Measurements from ENCODE around the gene C1orf56.

Gene C1orf56

DNA sequence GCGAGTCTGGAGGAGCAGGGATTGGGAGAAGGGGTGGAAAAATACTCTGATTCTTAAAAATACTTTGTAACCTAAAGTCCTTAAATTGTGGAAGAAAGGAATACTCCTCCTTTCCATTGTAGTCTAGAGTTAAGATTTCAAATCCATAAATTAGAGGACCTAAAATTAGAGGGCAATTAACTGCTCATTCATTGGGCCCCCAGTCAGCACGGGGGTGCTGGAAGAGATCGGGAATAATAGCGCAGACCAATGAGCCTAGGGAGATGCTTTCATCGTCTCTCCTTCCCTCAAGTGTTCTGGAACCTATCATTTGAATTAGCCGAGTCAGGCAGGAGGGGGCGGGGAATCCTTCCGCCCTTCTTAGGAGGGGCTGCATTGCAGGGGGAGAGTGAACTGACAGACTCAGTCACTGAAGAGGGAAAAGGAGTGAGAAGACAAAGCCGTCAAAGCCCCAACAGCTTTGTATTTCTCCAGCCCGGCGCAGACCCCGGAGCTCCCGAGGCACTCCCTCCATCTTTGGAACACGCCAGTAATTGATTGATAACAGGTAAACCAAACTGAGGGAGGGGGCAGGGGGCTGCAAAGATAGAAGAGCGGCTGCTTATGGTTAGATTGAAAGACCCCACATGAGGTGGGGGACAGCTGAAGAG is 12.6 kb downstream of the C1orf56 start, which contains the start of gene MLLT11:
Gene MLLT11, plus strand, starts transcription at position 391 of the 650 bp plus-strand sequence. CDS start 6,828 bp downstream, outside the sequence.
- TF ChIP-seq, protein P1, sequence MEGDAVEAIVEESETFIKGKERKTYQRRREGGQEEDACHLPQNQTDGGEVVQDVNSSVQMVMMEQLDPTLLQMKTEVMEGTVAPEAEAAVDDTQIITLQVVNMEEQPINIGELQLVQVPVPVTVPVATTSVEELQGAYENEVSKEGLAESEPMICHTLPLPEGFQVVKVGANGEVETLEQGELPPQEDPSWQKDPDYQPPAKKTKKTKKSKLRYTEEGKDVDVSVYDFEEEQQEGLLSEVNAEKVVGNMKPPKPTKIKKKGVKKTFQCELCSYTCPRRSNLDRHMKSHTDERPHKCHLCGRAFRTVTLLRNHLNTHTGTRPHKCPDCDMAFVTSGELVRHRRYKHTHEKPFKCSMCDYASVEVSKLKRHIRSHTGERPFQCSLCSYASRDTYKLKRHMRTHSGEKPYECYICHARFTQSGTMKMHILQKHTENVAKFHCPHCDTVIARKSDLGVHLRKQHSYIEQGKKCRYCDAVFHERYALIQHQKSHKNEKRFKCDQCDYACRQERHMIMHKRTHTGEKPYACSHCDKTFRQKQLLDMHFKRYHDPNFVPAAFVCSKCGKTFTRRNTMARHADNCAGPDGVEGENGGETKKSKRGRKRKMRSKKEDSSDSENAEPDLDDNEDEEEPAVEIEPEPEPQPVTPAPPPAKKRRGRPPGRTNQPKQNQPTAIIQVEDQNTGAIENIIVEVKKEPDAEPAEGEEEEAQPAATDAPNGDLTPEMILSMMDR (IDR thresholded peaks at IDR 0.05; ENCODE audit: low read depth, low read length, missing control alignments) = no peak
- no peak for DNase-seq (ENCODE audit: extremely low read depth, low read depth)

DNA sequence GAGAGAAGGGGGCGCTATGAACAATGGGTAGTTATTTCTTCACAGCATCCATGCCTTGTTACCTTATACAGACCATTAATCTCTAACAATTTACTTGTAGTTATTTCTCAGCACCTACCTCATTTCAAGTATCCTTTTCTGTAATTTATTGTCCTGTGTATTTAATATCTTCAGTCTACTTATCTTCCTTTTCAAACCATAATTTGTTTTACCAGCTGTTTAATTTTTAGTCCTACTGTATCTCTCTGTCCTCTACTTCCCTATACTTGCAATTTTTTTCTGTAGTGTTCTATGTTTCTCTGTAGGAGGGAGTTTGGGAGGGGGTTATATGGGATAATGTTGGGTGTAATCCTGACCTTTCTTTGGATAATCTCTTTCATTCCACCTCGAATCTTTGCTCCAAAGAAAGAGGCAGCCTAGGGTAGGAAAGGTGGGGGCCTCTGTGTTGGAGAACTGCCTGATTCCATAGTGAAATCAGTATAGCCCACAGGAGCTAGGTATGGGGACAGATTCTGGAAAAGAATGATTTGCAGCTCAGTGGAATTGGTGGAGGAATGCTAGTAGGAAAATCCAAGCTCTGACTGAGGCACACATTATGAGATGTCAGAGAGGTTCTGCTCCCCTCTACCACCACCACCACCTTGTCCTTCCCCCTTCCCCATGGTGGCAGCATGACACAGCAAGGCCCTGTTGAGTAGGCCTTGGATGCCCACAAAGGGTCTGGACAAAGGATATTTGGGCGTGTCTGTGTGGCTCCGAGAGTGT is 13.3 kb downstream of the C1orf56 start:
- peak overlapping the region; percentile 97 for H3K4me3 ChIP-seq (replicated peaks; ENCODE audit: low read depth, low read length)
- TF ChIP-seq, protein P1 (IDR thresholded peaks at IDR 0.05; ENCODE audit: low read depth, low read length, missing control alignments) = no peak
- DNase-seq (ENCODE audit: extremely low read depth, low read depth) = no peak

More for the DNA sequence above, 12.6 kb downstream of the C1orf56 start, which contains the start of gene MLLT11:
- H3K4me3 ChIP-seq (replicated peaks; ENCODE audit: low read depth, low read length) = peak within 1 kb of the TSS; percentile 97

DNA sequence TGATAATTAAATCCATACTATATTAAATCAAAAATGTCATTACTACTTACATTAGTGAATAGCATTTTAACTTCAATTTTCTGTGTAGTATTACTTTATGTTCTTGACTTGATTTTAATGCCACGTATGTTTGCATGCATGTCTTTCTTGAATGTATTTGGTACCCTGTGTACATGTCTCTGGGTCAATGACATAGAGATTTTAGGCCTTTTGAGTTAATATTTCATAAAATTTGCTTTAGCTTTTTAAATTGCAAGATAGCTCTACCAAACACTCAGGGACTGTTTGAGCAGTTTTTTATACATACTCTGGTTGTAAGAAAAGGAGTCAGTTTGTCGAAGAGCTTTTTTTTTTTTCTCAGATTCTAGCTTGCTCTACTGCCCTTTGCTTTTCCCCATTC is 14.2 kb downstream of the C1orf56 start:
- TF ChIP-seq, protein P1 (IDR thresholded peaks at IDR 0.05; ENCODE audit: low read depth, low read length, missing control alignments) = no peak
- peak overlapping the region; percentile 97 for H3K4me3 ChIP-seq (replicated peaks; ENCODE audit: low read depth, low read length)
- no peak for DNase-seq (ENCODE audit: extremely low read depth, low read depth)

DNA sequence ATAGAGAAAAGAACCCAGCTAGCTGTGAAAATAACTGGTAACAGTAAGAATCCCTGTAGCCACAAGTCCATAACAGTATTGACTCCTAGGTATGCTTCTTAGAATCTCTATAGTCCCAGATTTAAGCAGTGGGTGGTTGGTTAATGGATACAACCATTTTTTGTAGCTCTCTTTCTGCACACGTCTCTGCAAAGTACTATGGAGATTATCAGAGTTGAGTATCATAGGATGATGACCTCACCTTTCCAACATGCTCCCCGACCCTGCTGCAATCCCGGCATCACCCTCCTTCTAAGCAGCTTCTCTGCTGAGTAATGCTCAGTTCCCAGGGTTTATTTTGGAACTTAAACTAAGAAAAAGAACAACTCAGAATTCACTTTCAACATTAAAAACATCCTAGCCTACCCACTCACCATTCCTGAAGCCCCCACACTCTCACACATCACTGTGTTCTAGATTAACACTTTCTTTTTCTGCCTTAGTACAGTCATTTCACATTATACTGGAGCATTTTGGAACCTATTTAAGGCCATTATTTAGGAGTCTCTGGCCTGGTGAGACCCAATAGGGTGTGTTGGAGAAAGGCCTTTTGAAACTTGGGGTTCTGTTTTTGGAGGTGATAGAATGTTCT is 15.3 kb downstream of the C1orf56 start:
- DNase-seq (ENCODE audit: extremely low read depth, low read depth) = no peak
- TF ChIP-seq, protein P1 (IDR thresholded peaks at IDR 0.05; ENCODE audit: low read depth, low read length, missing control alignments) = no peak
- H3K4me3 ChIP-seq (replicated peaks; ENCODE audit: low read depth, low read length) = no peak overlapping the region

DNA sequence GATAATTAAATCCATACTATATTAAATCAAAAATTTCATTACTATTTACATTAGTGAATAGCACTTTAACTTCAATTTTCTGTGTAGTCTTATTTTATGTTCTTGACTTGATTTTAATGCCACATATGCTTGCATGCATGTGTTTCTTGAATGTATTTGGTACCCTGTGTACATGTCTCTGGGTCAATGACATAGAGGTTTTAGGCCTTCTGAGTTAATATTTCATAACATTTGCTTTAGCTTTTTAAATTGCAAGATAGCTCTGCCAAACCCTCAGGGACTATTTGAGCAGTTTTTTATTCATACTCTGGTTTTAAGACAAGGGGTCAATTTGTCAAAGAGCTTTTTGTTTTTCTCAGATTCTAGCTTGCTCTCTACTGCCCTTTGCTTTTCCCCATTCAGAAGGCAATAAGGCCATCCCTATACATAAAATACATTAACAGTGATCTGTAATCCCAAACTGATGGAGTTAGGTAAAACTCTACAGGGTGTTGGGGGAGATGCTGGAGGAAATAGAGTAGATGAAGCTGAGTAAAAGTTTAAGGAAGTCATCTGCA is 17.6 kb downstream of the C1orf56 start:
- TF ChIP-seq, protein P1 (IDR thresholded peaks at IDR 0.05; ENCODE audit: low read depth, low read length, missing control alignments) = no peak
- DNase-seq (ENCODE audit: extremely low read depth, low read depth) = no peak
- no peak overlapping the region for H3K4me3 ChIP-seq (replicated peaks; ENCODE audit: low read depth, low read length)

DNA sequence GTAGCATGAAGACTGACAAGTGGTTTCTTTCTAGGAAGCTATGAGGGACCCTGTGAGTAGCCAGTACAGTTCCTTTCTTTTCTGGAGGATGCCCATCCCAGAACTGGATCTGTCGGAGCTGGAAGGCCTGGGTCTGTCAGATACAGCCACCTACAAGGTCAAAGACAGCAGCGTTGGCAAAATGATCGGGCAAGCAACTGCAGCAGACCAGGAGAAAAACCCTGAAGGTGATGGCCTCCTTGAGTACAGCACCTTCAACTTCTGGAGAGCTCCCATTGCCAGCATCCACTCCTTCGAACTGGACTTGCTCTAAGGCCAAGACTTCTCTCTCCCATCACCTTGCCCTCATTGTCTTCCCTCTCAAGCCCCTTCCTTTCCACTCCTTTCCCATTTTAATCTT is 19.6 kb downstream of the C1orf56 start:
- TF ChIP-seq, protein P1 (IDR thresholded peaks at IDR 0.05; ENCODE audit: low read depth, low read length, missing control alignments) = no peak
- no peak overlapping the region for H3K4me3 ChIP-seq (replicated peaks; ENCODE audit: low read depth, low read length)
- no peak for DNase-seq (ENCODE audit: extremely low read depth, low read depth)

Data from HFF-Myc (cell line).